OCI-LY1 (cell line): ENCODE results near the gene MIAT.

Experiments
- H2AFZ ChIP-seq: fragments of 200-600 bp; sonication (generic), shearing (Covaris generic); 2 replicates; pipeline ENCODE4 v1.6.0; 2014; ENCODE audit warnings: antibody characterized with exemption, mild to moderate bottlenecking, low read length
- H3F3A ChIP-seq: fragments of 200-600 bp; sonication (generic), shearing (Covaris generic); 2 replicates; pipeline ENCODE4 v1.6.0; 2014; ENCODE audit warnings: mild to moderate bottlenecking, antibody characterized with exemption, low read length, moderate library complexity; ENCODE audit not compliant: insufficient read depth
- H3K27ac ChIP-seq: fragments of 200-600 bp; sonication (generic); 2 replicates; pipeline ENCODE4 v1.5.1; 2014; ENCODE audit warnings: low read length, mixed run types, mild to moderate bottlenecking, low read depth; ENCODE audit not compliant: poor library complexity, severe bottlenecking
- H3K27me3 ChIP-seq: fragments of 200-600 bp; sonication (generic); 2 replicates; pipeline ENCODE4 v1.6.0; 2014; ENCODE audit warnings: antibody characterized with exemption, mild to moderate bottlenecking, low read length, moderate library complexity; ENCODE audit not compliant: insufficient read depth
- H3K36me3 ChIP-seq: fragments of 200-600 bp; sonication (generic); 2 replicates; pipeline ENCODE4 v1.6.1; 2014; ENCODE audit warnings: mild to moderate bottlenecking, antibody characterized with exemption, low read length, moderate library complexity, mixed read lengths; ENCODE audit not compliant: insufficient read depth
- H3K4me1 ChIP-seq: fragments of 200-600 bp; sonication (generic); 2 replicates; pipeline ENCODE4 v1.5.1; 2014; ENCODE audit warnings: mild to moderate bottlenecking, low read length, moderate library complexity; ENCODE audit not compliant: insufficient read depth, severe bottlenecking
- H3K4me2 ChIP-seq: fragments of 200-600 bp; sonication (generic), shearing (Covaris generic); 2 replicates; pipeline ENCODE4 v1.6.1; 2014; ENCODE audit warnings: low read length
- H3K4me3 ChIP-seq: fragments of 200-600 bp; sonication (generic); 2 replicates; pipeline ENCODE4 v1.5.1; 2014; ENCODE audit warnings: low read length, low read depth, mild to moderate bottlenecking, mixed read lengths; ENCODE audit not compliant: poor library complexity, severe bottlenecking
- H3K79me2 ChIP-seq: fragments of 200-600 bp; shearing (Covaris generic); 2 replicates; pipeline ENCODE4 v1.6.1; 2016; ENCODE audit warnings: mixed run types, low read length, mixed read lengths; ENCODE audit not compliant: insufficient read depth
- H3K9ac ChIP-seq: fragments of 200-600 bp; sonication (generic), shearing (Covaris generic); 2 replicates; pipeline ENCODE4 v1.6.1; 2014; ENCODE audit warnings: mild to moderate bottlenecking, low read length, mixed read lengths
- H3K9me2 ChIP-seq: fragments of 200-600 bp; sonication (generic), shearing (Covaris generic); 2 replicates; pipeline ENCODE4 v1.6.1; 2014; ENCODE audit warnings: low read depth, mild to moderate bottlenecking, low read length, mixed read lengths
- H3K9me3 ChIP-seq: fragments of 200-600 bp; shearing (Covaris generic); 2 replicates; pipeline ENCODE4 v1.6.1; 2014; ENCODE audit warnings: low read length, mixed read lengths
- H4K20me1 ChIP-seq: fragments of 200-600 bp; sonication (generic), shearing (Covaris generic); 2 replicates; pipeline ENCODE4 v1.6.0; 2016; ENCODE audit warnings: mild to moderate bottlenecking, low read length; ENCODE audit not compliant: insufficient read depth
- EZH2 ChIP-seq: fragments of 200-600 bp; sonication (generic), shearing (Covaris generic); IDR thresholded peaks from 2 replicates; pipeline ENCODE4 v1.8.0; 2017; ENCODE audit warnings: borderline replicate concordance, mixed run types, mild to moderate bottlenecking, antibody characterized with exemption, low read length, moderate library complexity, mixed read lengths
- TF ChIP-seq, protein P1 (sequence below): fragments of 200-600 bp; sonication (generic), shearing (Covaris generic); IDR thresholded peaks from 2 replicates; pipeline ENCODE4 v1.5.1; 2017; ENCODE audit warnings: mild to moderate bottlenecking, antibody characterized with exemption, low read length, moderate library complexity, mixed read lengths

The MIAT gene

DNA sequence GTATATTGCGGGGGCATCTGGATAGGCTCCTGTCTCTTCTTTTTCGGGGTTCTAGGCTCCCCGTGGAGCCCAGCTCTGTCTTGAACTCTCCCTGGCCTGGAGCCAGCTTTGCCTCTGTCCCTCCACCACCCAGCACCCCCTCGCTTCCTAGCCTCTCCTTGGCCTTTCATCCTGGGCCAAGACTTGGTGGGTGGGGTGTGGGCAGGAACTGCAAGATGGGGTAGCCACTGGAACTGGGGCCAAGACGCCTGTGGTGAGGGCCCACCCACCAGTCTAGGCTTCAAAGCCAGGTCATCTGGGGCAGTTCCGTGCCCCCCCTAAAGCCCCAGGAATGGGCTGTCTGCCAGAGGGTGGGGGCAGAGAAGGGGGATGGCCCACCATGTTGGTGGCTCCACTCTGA is 37.9 kb upstream of the MIAT start:
- H3K9me3 ChIP-seq: no peaks in the 10 kb centered on the region
- H3K27ac ChIP-seq: no peak overlapping the region
- H3K79me2 ChIP-seq: no peaks in the 10 kb centered on the region
- no peak overlapping the region for H3K4me3 ChIP-seq
- no peaks in the 10 kb centered on the region for H3K9me2 ChIP-seq
- no peak overlapping the region for H3K9ac ChIP-seq
- no peak overlapping the region for H3K4me2 ChIP-seq
- H3F3A ChIP-seq: no peaks in the 10 kb centered on the region
- peaks cover 23% of the 10 kb centered on the region for H3K4me1 ChIP-seq
- no peaks in the 10 kb centered on the region for H3K36me3 ChIP-seq
- no peak overlapping the region for H2AFZ ChIP-seq
- TF ChIP-seq, protein P1, sequence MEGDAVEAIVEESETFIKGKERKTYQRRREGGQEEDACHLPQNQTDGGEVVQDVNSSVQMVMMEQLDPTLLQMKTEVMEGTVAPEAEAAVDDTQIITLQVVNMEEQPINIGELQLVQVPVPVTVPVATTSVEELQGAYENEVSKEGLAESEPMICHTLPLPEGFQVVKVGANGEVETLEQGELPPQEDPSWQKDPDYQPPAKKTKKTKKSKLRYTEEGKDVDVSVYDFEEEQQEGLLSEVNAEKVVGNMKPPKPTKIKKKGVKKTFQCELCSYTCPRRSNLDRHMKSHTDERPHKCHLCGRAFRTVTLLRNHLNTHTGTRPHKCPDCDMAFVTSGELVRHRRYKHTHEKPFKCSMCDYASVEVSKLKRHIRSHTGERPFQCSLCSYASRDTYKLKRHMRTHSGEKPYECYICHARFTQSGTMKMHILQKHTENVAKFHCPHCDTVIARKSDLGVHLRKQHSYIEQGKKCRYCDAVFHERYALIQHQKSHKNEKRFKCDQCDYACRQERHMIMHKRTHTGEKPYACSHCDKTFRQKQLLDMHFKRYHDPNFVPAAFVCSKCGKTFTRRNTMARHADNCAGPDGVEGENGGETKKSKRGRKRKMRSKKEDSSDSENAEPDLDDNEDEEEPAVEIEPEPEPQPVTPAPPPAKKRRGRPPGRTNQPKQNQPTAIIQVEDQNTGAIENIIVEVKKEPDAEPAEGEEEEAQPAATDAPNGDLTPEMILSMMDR: no peak
- no peak for TF ChIP-seq EZH2
- H4K20me1 ChIP-seq: no peaks in the 10 kb centered on the region
- H3K27me3 ChIP-seq: no peaks in the 10 kb centered on the region

DNA sequence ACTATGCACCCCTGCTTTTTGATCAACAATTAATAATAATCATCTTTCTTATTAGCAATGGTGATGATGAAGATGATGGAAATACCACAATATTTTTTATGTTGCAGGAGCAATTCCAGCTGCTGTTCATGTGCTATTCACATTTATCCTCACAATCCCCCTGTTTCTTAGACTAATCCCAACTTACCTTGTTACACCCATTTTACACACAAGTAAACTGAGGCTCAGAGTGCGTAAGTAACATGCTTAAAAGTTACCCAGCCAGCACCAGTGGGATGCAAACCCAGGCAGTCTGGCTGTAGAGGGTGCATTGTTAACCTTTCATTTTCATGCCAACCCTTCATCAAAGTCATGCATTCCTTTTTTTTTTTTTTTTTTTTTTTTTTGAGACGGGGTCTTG is 37.2 kb upstream of the MIAT start:
- no peaks in the 10 kb centered on the region for H3K79me2 ChIP-seq
- no peaks in the 10 kb centered on the region for H3F3A ChIP-seq
- H3K9me3 ChIP-seq: no peaks in the 10 kb centered on the region
- no peak overlapping the region for H3K27ac ChIP-seq
- no peaks in the 10 kb centered on the region for H3K9me2 ChIP-seq
- H3K9ac ChIP-seq: no peak overlapping the region
- H3K4me1 ChIP-seq: peaks cover 17% of the 10 kb centered on the region
- H3K27me3 ChIP-seq: no peaks in the 10 kb centered on the region
- H3K4me3 ChIP-seq: no peak overlapping the region
- no peaks in the 10 kb centered on the region for H4K20me1 ChIP-seq
- H2AFZ ChIP-seq: no peak overlapping the region
- no peaks in the 10 kb centered on the region for H3K36me3 ChIP-seq
- TF ChIP-seq, protein P1: no peak
- TF ChIP-seq EZH2: no peak
- no peak overlapping the region for H3K4me2 ChIP-seq

GRCh38 chr22:26621663-26622062 is 35.7 kb upstream of the MIAT start, which contains the start of gene CRYBA4:
Gene CRYBA4, plus strand, starts transcription at chr22:26621963. Its CDS starts 634 bp downstream, at chr22:26622597.
- TF ChIP-seq, protein P1: no peak
- no peak within 1 kb of the TSS for H2AFZ ChIP-seq
- no peaks in the 10 kb centered on the region for H3K79me2 ChIP-seq
- no peaks in the 10 kb centered on the region for H3K27me3 ChIP-seq
- H3K27ac ChIP-seq: no peak within 1 kb of the TSS
- H3F3A ChIP-seq: no peaks in the 10 kb centered on the region
- no peaks in the 10 kb centered on the region for H3K9me2 ChIP-seq
- H4K20me1 ChIP-seq: no peaks in the 10 kb centered on the region
- H3K9me3 ChIP-seq: no peaks in the 10 kb centered on the region
- no peak within 1 kb of the TSS for H3K9ac ChIP-seq
- peaks cover 8% of the 10 kb centered on the region for H3K4me1 ChIP-seq
- no peak within 1 kb of the TSS for H3K4me2 ChIP-seq
- H3K4me3 ChIP-seq: no peak within 1 kb of the TSS
- H3K36me3 ChIP-seq: no peaks in the 10 kb centered on the region
